HG03521 (cell line): Measurements from ENCODE around the gene ZBTB8A.
"Not testable (repeated sequence)": the region's sequence is repeated elsewhere in the genome, so short reads cannot be mapped to it uniquely, and the experiment has no call there.

Experiments used
- ATAC-seq: cut with Tn5 transposase; IDR thresholded peaks from one replicate; pipeline ENCODE4 v1.9.1; 2021; ENCODE audit warnings: mild to moderate bottlenecking, moderate library complexity; ENCODE audit not compliant: unreplicated experiment

Gene ZBTB8A

GRCh38 chr1:32536117-32536516, 3.1 kb upstream of the ZBTB8A start:
- no peak for ATAC-seq

- ATAC-seq, result no peak
Observed at GRCh38 chr1:32536764-32537163, 2.5 kb upstream of the ZBTB8A start.

GRCh38 chr1:32539584-32540571, 651 bp downstream of the ZBTB8A start:
- no peak for ATAC-seq

- ATAC-seq, result no peak
Observed at GRCh38 chr1:32540605-32541004, 1.4 kb downstream of the ZBTB8A start.

GRCh38 chr1:32541064-32541566, 1.9 kb downstream of the ZBTB8A start:
- ATAC-seq, result no peak

GRCh38 chr1:32546611-32547010, 7.4 kb downstream of the ZBTB8A start:
- ATAC-seq, result no peak

GRCh38 chr1:32549616-32550015, 10.4 kb downstream of the ZBTB8A start:
- ATAC-seq, result no peak

- ATAC-seq, result no peak
Observed at GRCh38 chr1:32554288-32554687, 15.1 kb downstream of the ZBTB8A start.

- not testable (repeated sequence) for ATAC-seq
Observed at GRCh38 chr1:32557035-32557434, 17.8 kb downstream of the ZBTB8A start.

GRCh38 chr1:32557812-32558211, 18.6 kb downstream of the ZBTB8A start:
- ATAC-seq, result no peak

GRCh38 chr1:32568929-32569328, 29.7 kb downstream of the ZBTB8A start:
- no peak for ATAC-seq

GRCh38 chr1:32580348-32581017, 41.3 kb downstream of the ZBTB8A start:
- ATAC-seq, result no peak

- no peak for ATAC-seq
Observed at GRCh38 chr1:32592943-32593342, 53.7 kb downstream of the ZBTB8A start.

GRCh38 chr1:32600034-32600433, 60.8 kb downstream of the ZBTB8A start:
- no peak for ATAC-seq

- ATAC-seq, result no peak
Observed at GRCh38 chr1:32605711-32606424, 66.6 kb downstream of the ZBTB8A start.

GRCh38 chr1:32606565-32607371, 67.5 kb downstream of the ZBTB8A start:
- ATAC-seq, result no peak

- ATAC-seq, result no peak
Observed at GRCh38 chr1:32609180-32609579, 70.0 kb downstream of the ZBTB8A start.

- ATAC-seq, result no peak
Observed at GRCh38 chr1:32611859-32612188, 72.6 kb downstream of the ZBTB8A start.

GRCh38 chr1:32612189-32612881, 73.1 kb downstream of the ZBTB8A start:
- ATAC-seq, result no peak

GRCh38 chr1:32613472-32613871, 74.2 kb downstream of the ZBTB8A start:
- ATAC-seq, result no peak
